ENCODE results near the gene DOK7. TPM values are rescaled to one million over a fixed set of nuclear protein-coding genes. Genes with fewer than 3 reads are reported as not detected.

DOK7 gene
- polyA plus RNA-seq, 3 donors: not detected

DNA sequence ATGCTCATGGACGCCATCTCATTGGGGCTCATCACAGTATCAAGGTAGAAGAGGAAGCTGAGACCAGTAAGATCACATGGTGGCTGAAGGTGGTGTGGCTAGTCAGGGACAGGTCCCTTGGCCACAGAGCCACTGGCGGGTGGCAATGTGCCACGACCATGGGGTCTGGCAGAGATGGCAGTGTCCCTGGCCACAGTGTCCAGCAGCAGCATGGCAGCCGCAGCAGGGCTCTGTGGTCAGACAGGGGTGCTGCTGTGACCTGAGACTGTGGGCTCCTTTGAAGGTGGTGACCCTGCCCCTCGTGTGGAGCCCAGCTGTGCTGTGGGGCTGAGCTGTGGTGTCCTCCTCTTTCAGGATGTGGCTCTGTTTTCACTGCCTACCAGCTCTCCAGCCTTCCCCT, 2.2 kb upstream of the DOK7 start:
- intact Hi-C loops (cut with micrococcal nuclease): no loop called here
- 92% methylated on average over 5 of the region's 5 CpGs for WGBS (ENCODE audit: insufficient coverage)
- H4K20me1 ChIP-seq (ENCODE audit: insufficient read depth, low read length): no peaks in the 10 kb centered on the region
- Mint-ChIP-seq H3K4me3 (no peak overlapping the region), H3K27ac (no peak overlapping the region), H3K27me3 (ENCODE audit: low read depth in 3 of 3) (peaks cover 20 to 45% (median 35%) of the 10 kb centered on the region in 3 donors), H3K4me1 (peaks cover 2% of the 10 kb centered on the region), H3K9me3 (peaks cover 1 to 16% (median 9%) of the 10 kb centered on the region in 7 donors), H3K36me3 (no peaks in the 10 kb centered on the region)
- H3K4me2 ChIP-seq (replicated peaks; ENCODE audit: extremely low read depth, low read length, poor library complexity, severe bottlenecking): no peak overlapping the region
- peaks cover 0 to 5% of the 10 kb centered on the region in 2 donors for H3K9me3 ChIP-seq (replicated peaks in 1 of 2; ENCODE audit: control insufficient read depth in 1 of 2, insufficient read depth in 1 of 2, low read length in 2 of 2)
- H3K4me3 ChIP-seq (replicated peaks in 1 of 3; ENCODE audit: low read depth in 2 of 3, low read length in 3 of 3): no peak overlapping the region
- H3K27ac ChIP-seq (ENCODE audit: low read depth in 1 of 2, low read length in 2 of 2): no peak overlapping the region
- H3K27me3 ChIP-seq (ENCODE audit: control insufficient read depth in 2 of 2, insufficient read depth in 2 of 2, low read length in 2 of 2): peaks cover 7 to 32% of the 10 kb centered on the region in 2 donors
- H3K36me3 ChIP-seq (replicated peaks in 1 of 2; ENCODE audit: control insufficient read depth in 1 of 2, insufficient read depth in 2 of 2, low read length in 2 of 2): no peaks in the 10 kb centered on the region
- no peaks in the 10 kb centered on the region for H3K79me2 ChIP-seq (ENCODE audit: insufficient read depth, low read length)
- H3K4me1 ChIP-seq (ENCODE audit: control insufficient read depth in 1 of 2, insufficient read depth in 2 of 2, low read length in 2 of 2): peaks cover 0 to 4% of the 10 kb centered on the region in 2 donors
- DNase-seq: no peak
- no peak overlapping the region for H3K9ac ChIP-seq (ENCODE audit: insufficient read depth, low read length, poor library complexity, severe bottlenecking)
- H2AFZ ChIP-seq (ENCODE audit: insufficient read depth, low read depth, low read length, poor library complexity, severe bottlenecking): no peak overlapping the region
- TF ChIP-seq, protein P1, sequence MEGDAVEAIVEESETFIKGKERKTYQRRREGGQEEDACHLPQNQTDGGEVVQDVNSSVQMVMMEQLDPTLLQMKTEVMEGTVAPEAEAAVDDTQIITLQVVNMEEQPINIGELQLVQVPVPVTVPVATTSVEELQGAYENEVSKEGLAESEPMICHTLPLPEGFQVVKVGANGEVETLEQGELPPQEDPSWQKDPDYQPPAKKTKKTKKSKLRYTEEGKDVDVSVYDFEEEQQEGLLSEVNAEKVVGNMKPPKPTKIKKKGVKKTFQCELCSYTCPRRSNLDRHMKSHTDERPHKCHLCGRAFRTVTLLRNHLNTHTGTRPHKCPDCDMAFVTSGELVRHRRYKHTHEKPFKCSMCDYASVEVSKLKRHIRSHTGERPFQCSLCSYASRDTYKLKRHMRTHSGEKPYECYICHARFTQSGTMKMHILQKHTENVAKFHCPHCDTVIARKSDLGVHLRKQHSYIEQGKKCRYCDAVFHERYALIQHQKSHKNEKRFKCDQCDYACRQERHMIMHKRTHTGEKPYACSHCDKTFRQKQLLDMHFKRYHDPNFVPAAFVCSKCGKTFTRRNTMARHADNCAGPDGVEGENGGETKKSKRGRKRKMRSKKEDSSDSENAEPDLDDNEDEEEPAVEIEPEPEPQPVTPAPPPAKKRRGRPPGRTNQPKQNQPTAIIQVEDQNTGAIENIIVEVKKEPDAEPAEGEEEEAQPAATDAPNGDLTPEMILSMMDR (IDR thresholded peaks at IDR 0.05): no peak

GRCh38 chr4:3461515-3462291, 1.4 kb upstream of the DOK7 start:
- peaks cover 7 to 32% of the 10 kb centered on the region in 2 donors for H3K27me3 ChIP-seq (ENCODE audit: control insufficient read depth in 2 of 2, insufficient read depth in 2 of 2, low read length in 2 of 2)
- H3K79me2 ChIP-seq (ENCODE audit: insufficient read depth, low read length): no peaks in the 10 kb centered on the region
- no peaks in the 10 kb centered on the region for H3K36me3 ChIP-seq (replicated peaks in 1 of 2; ENCODE audit: control insufficient read depth in 1 of 2, insufficient read depth in 2 of 2, low read length in 2 of 2)
- intact Hi-C loops (cut with micrococcal nuclease): no loop called here
- no peak overlapping the region for H3K27ac ChIP-seq (ENCODE audit: low read depth in 1 of 2, low read length in 2 of 2)
- H3K9ac ChIP-seq (ENCODE audit: insufficient read depth, low read length, poor library complexity, severe bottlenecking): no peak overlapping the region
- no peaks in the 10 kb centered on the region for H4K20me1 ChIP-seq (ENCODE audit: insufficient read depth, low read length)
- H3K4me1 ChIP-seq (ENCODE audit: control insufficient read depth in 1 of 2, insufficient read depth in 2 of 2, low read length in 2 of 2): peaks cover 0 to 4% of the 10 kb centered on the region in 2 donors
- H3K4me2 ChIP-seq (replicated peaks; ENCODE audit: extremely low read depth, low read length, poor library complexity, severe bottlenecking): no peak overlapping the region
- TF ChIP-seq, protein P1 (IDR thresholded peaks at IDR 0.05): no peak
- H3K4me3 Mint-ChIP-seq: peak overlapping the region in 1 of 2 donors; percentile 39
- H3K27ac Mint-ChIP-seq: no peak overlapping the region
- no peaks in the 10 kb centered on the region for H3K9me3 ChIP-seq (replicated peaks in 1 of 2; ENCODE audit: control insufficient read depth in 1 of 2, insufficient read depth in 1 of 2, low read length in 2 of 2)
- peaks cover 0 to 8% (median 4%) of the 10 kb centered on the region in 7 donors for H3K9me3 Mint-ChIP-seq
- no peak for DNase-seq
- H3K27me3 Mint-ChIP-seq (ENCODE audit: low read depth in 3 of 3): peaks cover 20 to 45% (median 37%) of the 10 kb centered on the region in 3 donors
- H3K4me3 ChIP-seq (replicated peaks in 1 of 3; ENCODE audit: low read depth in 2 of 3, low read length in 3 of 3): no peak overlapping the region
- H3K36me3 Mint-ChIP-seq: no peaks in the 10 kb centered on the region
- 93% methylated on average over 18 of the region's 25 CpGs for WGBS (ENCODE audit: insufficient coverage)
- H2AFZ ChIP-seq (ENCODE audit: insufficient read depth, low read depth, low read length, poor library complexity, severe bottlenecking): no peak overlapping the region
- H3K4me1 Mint-ChIP-seq: peaks cover 2% of the 10 kb centered on the region

All from CD14-positive monocyte (primary cell).